ENCODE measurements around the gene PTBP3.

The PTBP3 gene

GRCh38 chr9:112288029-112288428 lies 45.4 kb downstream of the PTBP3 start:
- CTCF ChIA-PET: interaction anchor here (0.6 to 0.9 kb wide), 2 partner anchors 32 to 158 kb away, joined by 3 to 4 read pairs; no protein-coding TSS in a partner anchor
- TF ChIP-seq RBAK (tag by site-specific recombination; IDR thresholded peaks at IDR 0.05) (no peak), ZNF366 (tag by site-specific recombination; conservative IDR thresholded peaks at IDR 0.05) (no peak), AEBP2 (tag by site-specific recombination; IDR thresholded peaks at IDR 0.05; ENCODE audit: borderline replicate concordance) (no peak), ZNF423 (tag by site-specific recombination; IDR thresholded peaks at IDR 0.05) (no peak), KLF10 (tag by site-specific recombination; IDR thresholded peaks at IDR 0.05) (no peak), ZFP69B (tag by site-specific recombination; IDR thresholded peaks at IDR 0.05) (no peak), ZNF10 (tag by site-specific recombination; IDR thresholded peaks at IDR 0.05) (no peak), ZNF16 (tag by site-specific recombination; IDR thresholded peaks at IDR 0.05; ENCODE audit: low read depth) (no peak), ZFHX2 (tag by site-specific recombination; conservative IDR thresholded peaks at IDR 0.05) (no peak), ZNF776 (tag by site-specific recombination; IDR thresholded peaks at IDR 0.05; ENCODE audit: borderline replicate concordance) (no peak), PRDM6 (tag by site-specific recombination; IDR thresholded peaks at IDR 0.05) (no peak), ZXDB (tag by site-specific recombination; IDR thresholded peaks at IDR 0.05) (no peak), ZNF426 (tag by site-specific recombination; IDR thresholded peaks at IDR 0.05) (no peak), ZNF138 (tag by site-specific recombination; IDR thresholded peaks at IDR 0.05; ENCODE audit: borderline replicate concordance) (no peak)
- H3K36me3 ChIP-seq (ENCODE audit: control insufficient read depth in 2 of 2, insufficient read depth in 1 of 2, low read length in 2 of 2): no peaks in the 10 kb centered on the region
- no peaks in the 10 kb centered on the region for H3K4me1 ChIP-seq (ENCODE audit: control insufficient read depth, insufficient read depth, low read length)
- no peak overlapping the region for H3K27ac ChIP-seq (ENCODE audit: extremely low read depth, low read depth, low read length)
- POLR2A ChIA-PET: no interaction called here
- no peak overlapping the region for H3K4me3 ChIP-seq (ENCODE audit: low read depth, low read length)
- H3K9me3 ChIP-seq (ENCODE audit: control insufficient read depth, insufficient read depth, low read depth, low read length): no peaks in the 10 kb centered on the region

GRCh38 chr9:112286926-112287325 lies 46.5 kb downstream of the PTBP3 start:
- Histone ChIP-seq H3K9me3 (ENCODE audit: control insufficient read depth, insufficient read depth, low read depth, low read length) (no peaks in the 10 kb centered on the region), H3K4me1 (ENCODE audit: control insufficient read depth, insufficient read depth, low read length) (no peaks in the 10 kb centered on the region), H3K4me3 (ENCODE audit: low read depth, low read length) (no peak overlapping the region), H3K36me3 (ENCODE audit: control insufficient read depth in 2 of 2, insufficient read depth in 1 of 2, low read length in 2 of 2) (no peaks in the 10 kb centered on the region), H3K27ac (ENCODE audit: extremely low read depth, low read depth, low read length) (no peak overlapping the region)
- ChIA-PET CTCF (interaction anchor here (0.7 kb wide), 1 partner anchor 78 kb away, joined by 3 read pairs; no protein-coding TSS in a partner anchor), POLR2A (interaction anchor here (0.6 kb wide), 1 partner anchor 35 kb away, joined by 3 read pairs; no protein-coding TSS in a partner anchor)
- TF ChIP-seq ZNF623 (tag by site-specific recombination; IDR thresholded peaks at IDR 0.05) (no peak), ZNF223 (tag by site-specific recombination; IDR thresholded peaks at IDR 0.05) (no peak), ZNF404 (tag by site-specific recombination; IDR thresholded peaks at IDR 0.05) (no peak), ZNF548 (tag by site-specific recombination; IDR thresholded peaks at IDR 0.05) (no peak), ZFP69B (tag by site-specific recombination; IDR thresholded peaks at IDR 0.05) (no peak), INSM2 (tag by site-specific recombination; IDR thresholded peaks at IDR 0.05) (no peak), ZNF366 (tag by site-specific recombination; conservative IDR thresholded peaks at IDR 0.05) (no peak), HOXD13 (CRISPR knock-in tag; IDR thresholded peaks at IDR 0.05; ENCODE audit: borderline replicate concordance) (no peak), PBX3 (CRISPR knock-in tag; IDR thresholded peaks at IDR 0.05) (no peak), PRDM4 (tag by site-specific recombination; IDR thresholded peaks at IDR 0.05) (no peak), ZNF488 (tag by site-specific recombination; IDR thresholded peaks at IDR 0.05) (no peak), PATZ1 (tag by site-specific recombination; IDR thresholded peaks at IDR 0.05) (no peak)
